ENCODE results near the gene GNAQ. TPM values are rescaled to one million over a fixed set of nuclear protein-coding genes. Genes with fewer than 3 reads are reported as not detected.

The GNAQ gene
- total and polyA plus RNA-seq, 2 of the 13 experiments (the other 11 are each of a cell fraction or from before 2014, with no cell fraction given) = 16.5 to 17.7 TPM

DNA sequence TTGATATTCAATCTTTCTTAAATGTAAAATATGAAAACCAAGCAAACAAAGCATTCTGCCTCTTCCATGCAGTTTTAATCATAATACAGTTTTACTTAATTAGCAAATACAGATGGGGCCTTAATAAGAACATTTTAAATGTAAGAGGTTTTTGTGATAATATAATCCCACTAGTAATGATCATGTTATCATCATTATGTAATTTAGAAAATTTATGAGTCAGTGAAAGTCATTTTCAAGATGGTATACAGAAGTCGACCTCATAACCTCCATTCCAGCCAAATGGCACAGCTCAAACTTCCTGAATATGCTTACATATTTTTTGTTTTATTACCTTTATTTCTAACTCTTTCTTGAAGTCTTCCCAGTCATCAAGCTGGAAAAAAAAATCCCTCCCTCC, 281.3 kb downstream of the GNAQ start:
- Histone ChIP-seq H3K79me2 (ENCODE audit: insufficient read depth, low read length) (no peaks in the 10 kb centered on the region), H3K9me3 (ENCODE audit: low read length) (no peaks in the 10 kb centered on the region), H4K20me1 (ENCODE audit: insufficient read depth, low read length) (no peaks in the 10 kb centered on the region), H2AFZ (ENCODE audit: low read length) (no peak overlapping the region), H3K4me1 (ENCODE audit: insufficient read depth, low read length) (no peaks in the 10 kb centered on the region), H3K4me2 (ENCODE audit: low read depth, low read length) (no peak overlapping the region), H3K27ac (ENCODE audit: extremely low read length, insufficient read depth, low read length) (no peak overlapping the region), H3K27me3 (ENCODE audit: control insufficient read depth in 1 of 2, insufficient read depth in 2 of 2, low read length in 2 of 2) (no peaks in the 10 kb centered on the region), H3K4me3 (replicated peaks in 1 of 3; ENCODE audit: insufficient read depth in 1 of 3, low read depth in 2 of 3, low read length in 3 of 3) (no peak overlapping the region), H3K9ac (ENCODE audit: insufficient read depth, low read depth, low read length) (no peak overlapping the region), H3K36me3 (replicated peaks in 1 of 2; ENCODE audit: control insufficient read depth in 1 of 2, insufficient read depth in 2 of 2, low read length in 2 of 2) (peaks cover 0 to 2% of the 10 kb centered on the region in 2 experiments; a peak in 2 of 5 replicates)
- no TSS peak for BruUV-seq (replicated peaks)
- no peak for ATAC-seq
- WGBS (ENCODE audit: low lambda C conversion rate) = 90% methylated on average over 1 of the region's 1 CpG
- intact Hi-C loops (cut with micrococcal nuclease; ENCODE audit: unreplicated experiment) = loop anchor here (2.0 to 10.0 kb wide), 4 partner anchors 282 to 375 kb away; partner anchors contain the start of gene GNAQ
- in situ Hi-C loops (cut with HindIII; ENCODE audit: extremely low pct_ligation_motif_present, low pct_unique_long_range_greater_than_20kb) = loop anchor here (10.0 kb wide), 1 partner anchor 295 kb away; no protein-coding TSS in a partner anchor
- no peak for FAIRE-seq
- ChIA-PET POLR2A (no interaction called here), CTCF (ENCODE audit: low intra/inter-chr PET ratio, low total read pairs) (interaction anchor here (1.1 to 2.1 kb wide), 3 partner anchors 292 to 317 kb away, joined by 3 to 9 read pairs (median 3); no protein-coding TSS in a partner anchor)
- no peak for DNase-seq (ENCODE audit: low spot score)
- TF ChIP-seq JARID2 (CRISPR knock-in tag; IDR thresholded peaks at IDR 0.05; ENCODE audit: insufficient replicate concordance) = no peak
- no peak for TF ChIP-seq ZNF737 (CRISPR knock-in tag; IDR thresholded peaks at IDR 0.05; ENCODE audit: borderline replicate concordance)
- TF ChIP-seq ZNF296 (CRISPR knock-in tag; conservative IDR thresholded peaks at IDR 0.05) = no peak

DNA sequence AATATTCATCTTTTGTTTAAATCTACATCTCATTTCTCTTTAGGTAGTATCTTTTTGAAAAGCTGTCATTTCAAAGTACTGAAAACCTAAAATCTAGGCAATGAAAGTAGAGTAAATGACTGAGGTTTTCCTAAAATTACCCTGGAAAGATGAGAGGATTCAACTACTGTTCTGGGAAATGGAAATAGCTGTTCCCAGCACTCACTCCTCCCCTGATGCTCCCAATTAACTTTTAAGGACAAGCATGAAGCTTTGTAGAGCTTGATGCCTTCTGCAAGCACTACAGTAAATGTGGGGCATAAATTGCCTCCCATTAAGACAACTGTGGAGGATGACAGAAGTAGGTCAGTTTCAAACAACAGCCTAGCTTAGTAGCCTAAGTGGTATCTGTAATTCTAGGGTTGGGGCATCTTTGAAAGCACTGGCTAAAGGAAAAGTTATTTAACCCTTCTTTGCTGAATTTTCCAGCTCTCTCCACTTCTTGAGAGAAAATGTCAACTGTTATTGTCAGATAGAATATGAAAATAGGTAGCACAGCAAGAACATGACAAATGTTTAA, 283.3 kb downstream of the GNAQ start:
- Histone ChIP-seq H3K27ac (ENCODE audit: extremely low read length, insufficient read depth, low read length) (no peak overlapping the region), H3K4me2 (ENCODE audit: low read depth, low read length) (no peak overlapping the region), H3K9me3 (ENCODE audit: low read length) (no peaks in the 10 kb centered on the region), H2AFZ (ENCODE audit: low read length) (no peak overlapping the region), H3K79me2 (ENCODE audit: insufficient read depth, low read length) (no peaks in the 10 kb centered on the region), H4K20me1 (ENCODE audit: insufficient read depth, low read length) (no peaks in the 10 kb centered on the region), H3K4me1 (ENCODE audit: insufficient read depth, low read length) (peaks cover 5% of the 10 kb centered on the region; the same call in 1 of the 2 replicates), H3K4me3 (replicated peaks in 1 of 3; ENCODE audit: insufficient read depth in 1 of 3, low read depth in 2 of 3, low read length in 3 of 3) (no peak overlapping the region), H3K9ac (ENCODE audit: insufficient read depth, low read depth, low read length) (no peak overlapping the region), H3K36me3 (replicated peaks in 1 of 2; ENCODE audit: control insufficient read depth in 1 of 2, insufficient read depth in 2 of 2, low read length in 2 of 2) (peaks cover 0 to 2% of the 10 kb centered on the region in 2 experiments; a peak in 2 of 5 replicates), H3K27me3 (ENCODE audit: control insufficient read depth in 1 of 2, insufficient read depth in 2 of 2, low read length in 2 of 2) (no peaks in the 10 kb centered on the region)
- POLR2A ChIA-PET = no interaction called here
- no peak for ATAC-seq
- in situ Hi-C loops (cut with HindIII; ENCODE audit: extremely low pct_ligation_motif_present, low pct_unique_long_range_greater_than_20kb) = loop anchor here (10.0 kb wide), 1 partner anchor 313 kb away; no protein-coding TSS in a partner anchor
- no peak for FAIRE-seq
- DNase-seq (ENCODE audit: low spot score) = no peak
- CTCF ChIA-PET (ENCODE audit: low intra/inter-chr PET ratio, low total read pairs) = no interaction called here
- intact Hi-C loops (cut with micrococcal nuclease; ENCODE audit: unreplicated experiment) = no loop called here
- no TSS peak for BruUV-seq (replicated peaks)
- TF ChIP-seq SNAPC2 (CRISPR knock-in tag; IDR thresholded peaks at IDR 0.05) (no peak), ZNF761 (CRISPR knock-in tag; conservative IDR thresholded peaks at IDR 0.05) (no peak), TAF1 (CRISPR knock-in tag; IDR thresholded peaks at IDR 0.05) (no peak), AGO1 (IDR thresholded peaks at IDR 0.05; ENCODE audit: low read depth, low read length, poor library complexity, severe bottlenecking) (no peak)
- TF ChIP-seq, protein P1, sequence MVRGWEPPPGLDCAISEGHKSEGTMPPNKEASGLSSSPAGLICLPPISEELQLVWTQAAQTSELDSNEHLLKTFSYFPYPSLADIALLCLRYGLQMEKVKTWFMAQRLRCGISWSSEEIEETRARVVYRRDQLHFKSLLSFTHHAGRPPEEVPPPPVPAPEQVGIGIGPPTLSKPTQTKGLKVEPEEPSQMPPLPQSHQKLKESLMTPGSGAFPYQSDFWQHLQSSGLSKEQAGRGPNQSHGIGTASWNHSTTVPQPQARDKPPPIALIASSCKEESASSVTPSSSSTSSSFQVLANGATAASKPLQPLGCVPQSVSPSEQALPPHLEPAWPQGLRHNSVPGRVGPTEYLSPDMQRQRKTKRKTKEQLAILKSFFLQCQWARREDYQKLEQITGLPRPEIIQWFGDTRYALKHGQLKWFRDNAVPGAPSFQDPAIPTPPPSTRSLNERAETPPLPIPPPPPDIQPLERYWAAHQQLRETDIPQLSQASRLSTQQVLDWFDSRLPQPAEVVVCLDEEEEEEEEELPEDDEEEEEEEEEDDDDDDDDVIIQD (CRISPR knock-in tag; IDR thresholded peaks at IDR 0.05; ENCODE audit: low read depth) = no peak
- TF ChIP-seq, protein P2, sequence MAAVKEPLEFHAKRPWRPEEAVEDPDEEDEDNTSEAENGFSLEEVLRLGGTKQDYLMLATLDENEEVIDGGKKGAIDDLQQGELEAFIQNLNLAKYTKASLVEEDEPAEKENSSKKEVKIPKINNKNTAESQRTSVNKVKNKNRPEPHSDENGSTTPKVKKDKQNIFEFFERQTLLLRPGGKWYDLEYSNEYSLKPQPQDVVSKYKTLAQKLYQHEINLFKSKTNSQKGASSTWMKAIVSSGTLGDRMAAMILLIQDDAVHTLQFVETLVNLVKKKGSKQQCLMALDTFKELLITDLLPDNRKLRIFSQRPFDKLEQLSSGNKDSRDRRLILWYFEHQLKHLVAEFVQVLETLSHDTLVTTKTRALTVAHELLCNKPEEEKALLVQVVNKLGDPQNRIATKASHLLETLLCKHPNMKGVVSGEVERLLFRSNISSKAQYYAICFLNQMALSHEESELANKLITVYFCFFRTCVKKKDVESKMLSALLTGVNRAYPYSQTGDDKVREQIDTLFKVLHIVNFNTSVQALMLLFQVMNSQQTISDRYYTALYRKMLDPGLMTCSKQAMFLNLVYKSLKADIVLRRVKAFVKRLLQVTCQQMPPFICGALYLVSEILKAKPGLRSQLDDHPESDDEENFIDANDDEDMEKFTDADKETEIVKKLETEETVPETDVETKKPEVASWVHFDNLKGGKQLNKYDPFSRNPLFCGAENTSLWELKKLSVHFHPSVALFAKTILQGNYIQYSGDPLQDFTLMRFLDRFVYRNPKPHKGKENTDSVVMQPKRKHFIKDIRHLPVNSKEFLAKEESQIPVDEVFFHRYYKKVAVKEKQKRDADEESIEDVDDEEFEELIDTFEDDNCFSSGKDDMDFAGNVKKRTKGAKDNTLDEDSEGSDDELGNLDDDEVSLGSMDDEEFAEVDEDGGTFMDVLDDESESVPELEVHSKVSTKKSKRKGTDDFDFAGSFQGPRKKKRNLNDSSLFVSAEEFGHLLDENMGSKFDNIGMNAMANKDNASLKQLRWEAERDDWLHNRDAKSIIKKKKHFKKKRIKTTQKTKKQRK (IDR thresholded peaks at IDR 0.05; ENCODE audit: low read length) = no peak
- TF ChIP-seq, protein P3, sequence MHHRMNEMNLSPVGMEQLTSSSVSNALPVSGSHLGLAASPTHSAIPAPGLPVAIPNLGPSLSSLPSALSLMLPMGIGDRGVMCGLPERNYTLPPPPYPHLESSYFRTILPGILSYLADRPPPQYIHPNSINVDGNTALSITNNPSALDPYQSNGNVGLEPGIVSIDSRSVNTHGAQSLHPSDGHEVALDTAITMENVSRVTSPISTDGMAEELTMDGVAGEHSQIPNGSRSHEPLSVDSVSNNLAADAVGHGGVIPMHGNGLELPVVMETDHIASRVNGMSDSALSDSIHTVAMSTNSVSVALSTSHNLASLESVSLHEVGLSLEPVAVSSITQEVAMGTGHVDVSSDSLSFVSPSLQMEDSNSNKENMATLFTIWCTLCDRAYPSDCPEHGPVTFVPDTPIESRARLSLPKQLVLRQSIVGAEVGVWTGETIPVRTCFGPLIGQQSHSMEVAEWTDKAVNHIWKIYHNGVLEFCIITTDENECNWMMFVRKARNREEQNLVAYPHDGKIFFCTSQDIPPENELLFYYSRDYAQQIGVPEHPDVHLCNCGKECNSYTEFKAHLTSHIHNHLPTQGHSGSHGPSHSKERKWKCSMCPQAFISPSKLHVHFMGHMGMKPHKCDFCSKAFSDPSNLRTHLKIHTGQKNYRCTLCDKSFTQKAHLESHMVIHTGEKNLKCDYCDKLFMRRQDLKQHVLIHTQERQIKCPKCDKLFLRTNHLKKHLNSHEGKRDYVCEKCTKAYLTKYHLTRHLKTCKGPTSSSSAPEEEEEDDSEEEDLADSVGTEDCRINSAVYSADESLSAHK (CRISPR knock-in tag; IDR thresholded peaks at IDR 0.05; ENCODE audit: borderline replicate concordance) = no peak

Measured in HepG2 (cell line).